Measurements from ENCODE around the gene DCAF5. TPM values are rescaled to one million over a fixed set of nuclear protein-coding genes. Genes with fewer than 3 reads are reported as not detected.

DCAF5 gene
- total RNA-seq, 2 donors from 2014 or later = 43.8 to 49.4 TPM

DNA sequence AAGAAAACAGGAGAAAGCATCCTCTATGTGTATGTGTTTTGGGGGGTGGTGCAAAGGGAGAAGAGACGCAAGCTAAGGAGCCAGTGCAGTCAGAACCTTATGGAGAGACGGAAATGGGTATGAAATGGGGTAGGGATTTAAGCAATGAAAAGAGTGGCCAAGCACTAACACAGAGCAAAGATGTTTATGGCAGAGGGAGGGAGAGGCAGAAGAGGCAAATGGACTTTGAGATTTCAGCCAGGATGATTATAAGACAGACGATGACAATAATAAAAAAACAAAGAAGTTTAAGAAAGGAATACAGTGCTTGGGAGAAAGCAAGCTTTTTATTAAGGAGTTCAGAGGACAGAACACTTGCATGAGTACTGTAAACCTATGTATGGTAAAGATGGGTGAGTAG is 44.6 kb downstream of the DCAF5 start:
- no peak for DNase-seq
- ATAC-seq = no peak
- intact Hi-C loops (cut with DNase I) = loop anchor here in 1 of 2 donors (5.0 kb wide), 1 partner anchor 246 kb away; no protein-coding TSS in a partner anchor

DNA sequence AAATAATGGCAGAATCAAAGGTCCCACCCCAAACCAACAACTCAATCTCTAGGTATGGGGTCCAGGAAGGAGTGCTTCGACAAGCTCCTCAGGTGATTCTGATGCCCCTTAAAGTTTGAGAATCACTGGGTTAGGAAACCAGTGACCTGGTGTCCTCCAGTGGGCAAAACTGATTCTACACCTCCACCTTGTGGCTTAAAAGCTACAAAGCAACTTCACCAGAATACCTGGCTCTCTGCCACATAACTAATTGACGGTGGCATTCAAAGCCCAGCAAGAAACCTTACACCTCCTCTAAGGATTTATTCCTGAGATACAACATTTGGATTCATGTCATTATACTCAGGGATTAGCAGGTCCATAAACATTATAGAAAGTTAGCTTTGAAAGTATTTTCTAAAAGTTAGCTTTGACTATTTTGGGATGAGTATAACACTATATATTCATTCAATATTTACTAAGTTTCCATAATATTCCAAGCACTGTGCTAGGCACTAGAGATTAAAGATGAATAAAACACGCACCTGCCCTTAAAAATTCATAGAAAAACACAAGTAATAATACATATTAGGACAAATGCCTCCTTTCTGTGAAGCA is 45.4 kb downstream of the DCAF5 start:
- DNase-seq (no peak), ATAC-seq (peak; percentile 65 to 67)
- intact Hi-C loops (cut with DNase I) = loop anchor here (2.0 to 5.0 kb wide), 2 partner anchors 243 to 245 kb away; no protein-coding TSS in a partner anchor

DNA sequence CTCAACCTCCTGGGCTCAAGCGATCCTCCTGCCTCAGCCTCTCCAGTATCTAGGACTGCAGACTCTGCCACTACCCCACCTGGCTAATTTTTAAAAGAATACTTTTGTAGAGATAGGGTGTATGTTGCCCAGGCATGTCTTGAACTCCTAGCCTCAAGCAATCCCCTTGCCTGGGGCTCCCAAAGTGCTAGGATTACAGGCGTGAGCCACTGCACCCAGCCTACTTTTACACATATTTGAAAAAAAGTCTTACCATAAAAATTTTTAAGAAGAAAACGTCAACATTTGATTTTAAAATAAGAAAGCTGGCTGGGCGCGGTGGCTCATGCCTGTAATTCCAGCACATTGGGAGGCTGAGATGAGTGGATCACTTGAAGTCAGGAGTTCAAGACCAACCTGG is 46.5 kb downstream of the DCAF5 start:
- DNase-seq (no peak), ATAC-seq (no peak)
- intact Hi-C loops (cut with DNase I) = loop anchor here (2.0 to 5.0 kb wide), 2 partner anchors 242 to 244 kb away; no protein-coding TSS in a partner anchor

DNA sequence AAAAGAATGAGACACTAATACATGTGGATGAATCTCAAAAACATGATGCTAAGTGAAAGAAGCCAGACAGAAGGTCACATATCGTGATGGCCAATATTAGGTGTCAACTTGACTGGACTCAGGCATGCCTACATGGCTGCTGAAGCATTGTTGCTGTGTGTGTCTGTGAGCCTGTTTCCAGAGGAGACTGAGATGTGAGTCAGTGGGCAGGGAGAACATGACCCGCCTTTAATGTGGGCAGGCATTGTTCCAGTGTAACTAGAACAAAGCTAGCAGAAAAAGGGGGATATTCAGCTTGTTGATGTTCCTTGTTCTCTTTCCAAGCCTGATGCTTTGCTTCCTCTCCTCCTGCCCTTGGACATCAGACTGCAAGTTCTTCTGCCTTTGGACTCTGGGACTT is 47.6 kb downstream of the DCAF5 start:
- intact Hi-C loops (cut with DNase I) = loop anchor here in 1 of 2 donors (5.0 kb wide), 1 partner anchor 243 kb away; no protein-coding TSS in a partner anchor
- DNase-seq = no peak
- peak in 1 of 2 donors; percentile 14 for ATAC-seq

DNA sequence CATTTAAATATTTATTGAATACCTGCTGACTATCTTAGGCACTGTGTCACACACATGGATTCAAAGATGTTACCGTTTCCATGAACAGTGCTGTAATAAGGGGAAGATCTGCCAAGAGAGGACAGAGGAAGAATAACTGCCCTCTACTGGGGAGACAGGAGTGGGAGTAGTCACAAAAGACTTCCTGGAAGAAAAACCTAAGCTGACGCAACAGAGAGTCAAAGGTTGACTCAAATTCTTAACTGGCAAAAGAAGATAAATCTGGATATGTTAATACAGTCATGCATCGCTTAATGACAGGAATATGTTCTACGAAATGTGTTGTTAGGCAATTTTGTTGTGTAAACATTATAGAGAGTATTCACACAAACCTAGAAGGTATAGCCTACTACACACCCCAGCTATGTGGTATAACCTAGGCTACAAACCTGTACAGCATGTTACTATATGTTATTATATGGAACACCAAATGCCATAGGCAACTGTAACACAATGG is 51.5 kb downstream of the DCAF5 start:
- DNase-seq (no peak), ATAC-seq (peak; percentile 89 to 92)
- intact Hi-C loops (cut with DNase I) = loop anchor here in 1 of 2 donors (5.0 kb wide), 1 partner anchor 194 kb away; no protein-coding TSS in a partner anchor

DNA sequence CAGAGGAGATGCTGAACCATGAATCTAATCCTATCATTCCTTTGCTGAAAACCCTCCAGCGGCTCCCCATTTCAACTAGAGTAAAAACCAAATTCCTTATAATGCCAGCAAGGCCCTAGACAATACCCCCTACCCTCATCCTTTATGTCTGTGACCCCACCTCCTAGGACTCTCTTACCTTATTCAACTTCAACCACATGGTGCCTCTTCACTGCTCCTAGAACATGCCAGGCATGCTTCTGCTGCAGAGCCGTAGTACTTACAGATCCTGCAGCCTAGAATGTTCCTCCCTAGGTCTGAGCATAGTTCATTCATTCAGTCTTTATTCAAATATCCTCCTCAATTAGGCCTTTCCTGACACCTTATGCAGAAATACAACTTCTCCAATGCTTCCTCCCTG is 54.9 kb downstream of the DCAF5 start:
- DNase-seq (no peak), ATAC-seq (no peak)
- intact Hi-C loops (cut with DNase I) = loop anchor here in 1 of 2 donors (10.0 kb wide), 1 partner anchor 183 kb away; no protein-coding TSS in a partner anchor

DNA sequence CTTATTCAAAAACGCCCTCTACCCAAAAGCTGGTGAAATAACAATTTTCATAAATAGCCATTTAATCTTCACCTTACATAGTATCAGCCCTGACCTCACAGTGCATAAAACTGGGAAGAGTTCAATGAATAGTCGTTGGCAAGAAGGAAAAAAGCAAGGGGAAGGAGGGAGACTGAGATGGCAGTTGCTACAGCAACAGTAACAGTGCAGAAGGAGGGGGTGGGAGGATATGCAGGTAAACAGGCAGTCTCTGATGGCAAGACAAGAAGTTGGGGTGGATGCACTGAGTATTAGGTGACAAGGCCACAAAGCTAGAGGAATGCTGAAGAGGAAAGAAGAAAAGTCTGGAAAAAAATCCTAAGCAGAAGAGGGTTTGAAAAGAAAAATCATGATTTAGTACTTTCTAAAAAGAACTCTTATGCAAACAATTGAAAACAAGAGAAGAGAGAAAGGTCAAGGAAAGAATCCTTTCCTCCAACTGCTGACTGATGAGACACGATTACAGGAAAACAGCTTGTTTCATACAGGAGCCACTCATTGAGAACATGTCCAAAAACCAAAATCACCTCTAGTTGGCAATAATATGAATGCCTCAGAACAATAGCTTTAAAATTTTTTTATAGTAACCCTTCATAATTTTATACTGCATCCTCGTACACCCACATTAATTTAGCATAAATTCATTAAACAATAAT is 56.0 kb downstream of the DCAF5 start:
- DNase-seq = no peak
- intact Hi-C loops (cut with DNase I) = loop anchor here in 1 of 2 donors (10.0 kb wide), 1 partner anchor 182 kb away; no protein-coding TSS in a partner anchor

DNA sequence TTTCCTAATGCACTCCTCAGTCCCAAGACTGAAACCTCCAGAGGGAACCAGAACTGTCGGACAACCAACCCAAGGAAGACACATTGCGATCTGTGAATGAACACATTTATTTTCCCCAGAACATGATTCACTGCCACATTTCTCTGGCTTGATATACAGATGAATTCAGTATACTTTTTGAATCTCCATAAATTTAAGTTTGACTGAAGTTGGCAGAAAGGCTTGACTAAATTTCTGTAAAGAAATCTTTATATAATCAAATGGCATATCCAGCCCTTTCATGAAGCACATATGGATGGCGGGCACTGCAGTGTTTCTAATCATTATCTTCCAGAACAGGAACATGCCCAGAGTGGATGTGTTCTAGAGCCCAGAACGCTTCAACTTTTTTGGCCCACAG is 56.7 kb downstream of the DCAF5 start:
- intact Hi-C loops (cut with DNase I) = loop anchor here in 1 of 2 donors (10.0 kb wide), 1 partner anchor 181 kb away; no protein-coding TSS in a partner anchor
- no peak for ATAC-seq

More for the DNA sequence above, 56.0 kb downstream of the DCAF5 start:
- no peak for ATAC-seq

DNA sequence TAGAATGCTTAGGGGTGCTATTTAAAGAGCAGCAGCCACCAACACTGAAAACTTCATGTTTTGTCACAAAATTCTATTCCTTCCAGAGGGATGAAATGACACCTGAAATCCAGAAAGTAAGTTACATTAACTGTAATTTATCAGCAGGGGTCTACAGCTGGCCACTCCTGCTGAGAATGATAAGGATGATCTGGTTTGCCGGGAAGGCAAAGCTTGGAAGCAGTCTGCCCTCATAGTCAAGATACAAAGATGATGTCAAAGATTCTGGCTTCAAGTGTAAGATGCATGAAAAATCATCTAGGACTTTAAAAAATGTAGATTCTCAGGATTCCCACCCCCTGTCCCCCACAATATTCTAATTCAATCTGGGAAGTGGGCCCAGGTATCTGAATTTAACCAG is 58.4 kb downstream of the DCAF5 start:
- ATAC-seq (peak in 1 of 2 donors; percentile 3), DNase-seq (no peak)
- intact Hi-C loops (cut with DNase I) = loop anchor here (5.0 to 10.0 kb wide), 2 partner anchors 180 to 182 kb away; no protein-coding TSS in a partner anchor

More for the DNA sequence above, 56.7 kb downstream of the DCAF5 start:
- no peak for DNase-seq

DNA sequence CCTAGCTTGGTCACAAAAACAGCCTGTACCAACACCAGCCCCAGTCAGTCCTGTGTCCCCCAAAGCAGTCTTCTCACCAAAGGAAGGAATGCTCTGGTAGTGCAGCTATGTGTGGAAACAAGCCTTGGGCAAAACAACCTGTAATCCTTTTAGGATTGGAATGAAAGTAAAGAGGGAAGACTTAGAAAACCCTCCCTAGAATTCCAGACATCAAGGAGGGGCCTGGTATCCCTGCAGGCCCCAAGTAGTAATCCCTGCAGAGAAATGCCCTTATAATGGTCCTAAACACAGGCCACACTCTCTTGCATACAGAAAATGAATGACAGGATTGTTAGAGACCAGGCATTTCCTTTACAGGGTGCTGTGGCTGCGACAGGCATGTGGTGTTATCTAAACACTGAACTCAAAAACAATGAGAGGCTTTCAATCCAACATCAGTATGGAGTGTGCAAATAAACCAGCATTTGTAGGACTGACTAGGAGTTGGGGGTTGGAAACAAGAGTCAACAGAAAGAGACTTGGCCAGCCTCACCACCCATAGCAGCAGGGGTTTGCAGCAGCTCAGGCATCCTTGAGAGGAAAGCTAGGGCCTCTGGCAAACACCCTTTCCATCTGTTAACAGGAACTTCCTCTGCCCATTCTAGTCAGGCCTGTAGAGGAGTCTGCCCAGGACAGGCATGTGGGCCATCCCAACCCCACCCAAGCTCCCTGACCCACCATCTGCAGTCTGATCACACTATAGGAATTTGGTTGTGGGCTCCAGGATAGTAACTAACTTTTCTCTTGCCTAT is 59.1 kb downstream of the DCAF5 start:
- intact Hi-C loops (cut with DNase I) = loop anchor here (5.0 to 10.0 kb wide), 2 partner anchors 179 to 182 kb away; no protein-coding TSS in a partner anchor

DNA sequence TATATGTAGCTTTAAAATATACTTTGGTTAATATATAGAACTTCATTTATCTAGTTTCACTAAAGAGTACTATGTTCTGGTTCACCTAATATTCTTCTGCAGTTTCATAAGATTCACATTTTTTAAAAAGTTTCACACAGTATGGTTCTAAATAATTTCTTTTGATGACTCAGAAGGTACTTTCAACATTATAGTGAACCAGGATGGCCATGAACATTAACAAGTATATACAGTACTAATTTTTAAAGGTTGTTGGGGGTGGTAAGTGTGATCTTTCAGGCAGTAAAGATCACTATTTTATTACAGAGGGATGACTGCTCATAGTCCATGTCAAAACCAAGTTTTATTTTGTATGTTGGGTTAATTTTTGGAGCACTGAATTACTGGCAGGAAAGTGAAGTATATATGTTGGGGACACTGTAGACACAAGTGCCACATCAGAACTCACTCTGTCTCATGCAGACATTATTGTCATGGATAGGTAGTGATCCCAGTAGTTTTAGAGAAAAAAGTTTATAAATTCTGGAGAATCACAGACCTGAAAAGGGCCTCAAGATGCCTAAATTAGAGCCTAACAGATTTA is 60.0 kb downstream of the DCAF5 start:
- intact Hi-C loops (cut with DNase I) = loop anchor here (5.0 to 10.0 kb wide), 2 partner anchors 178 to 181 kb away; no protein-coding TSS in a partner anchor
- DNase-seq (no peak), ATAC-seq (no peak)

More for the DNA sequence above, 59.1 kb downstream of the DCAF5 start:
- ATAC-seq = peak; percentile 23 to 45
- DNase-seq = no peak

DNA sequence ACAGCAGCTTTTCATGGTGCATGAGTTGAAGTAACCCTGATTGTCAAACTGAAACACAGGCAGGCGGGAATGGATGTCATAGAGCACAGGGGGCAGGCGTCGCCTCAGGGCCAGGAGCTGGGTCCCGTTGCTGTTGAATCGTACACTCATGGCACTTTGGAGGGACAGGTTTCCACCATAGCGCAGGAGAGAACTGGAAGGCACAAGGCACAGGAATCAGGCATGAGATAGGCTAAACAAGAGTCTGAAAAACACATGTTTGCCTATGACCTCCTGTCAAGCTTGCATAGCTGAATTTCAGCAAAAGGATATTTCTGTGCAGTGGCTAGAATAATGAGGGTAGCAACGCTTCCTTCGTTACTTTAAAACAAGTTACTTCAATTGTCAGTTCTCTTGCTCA is 61.2 kb downstream of the DCAF5 start:
- intact Hi-C loops (cut with DNase I) = loop anchor here (5.0 to 10.0 kb wide), 2 partner anchors 177 to 179 kb away; no protein-coding TSS in a partner anchor
- no peak for DNase-seq
- no peak for ATAC-seq

DNA sequence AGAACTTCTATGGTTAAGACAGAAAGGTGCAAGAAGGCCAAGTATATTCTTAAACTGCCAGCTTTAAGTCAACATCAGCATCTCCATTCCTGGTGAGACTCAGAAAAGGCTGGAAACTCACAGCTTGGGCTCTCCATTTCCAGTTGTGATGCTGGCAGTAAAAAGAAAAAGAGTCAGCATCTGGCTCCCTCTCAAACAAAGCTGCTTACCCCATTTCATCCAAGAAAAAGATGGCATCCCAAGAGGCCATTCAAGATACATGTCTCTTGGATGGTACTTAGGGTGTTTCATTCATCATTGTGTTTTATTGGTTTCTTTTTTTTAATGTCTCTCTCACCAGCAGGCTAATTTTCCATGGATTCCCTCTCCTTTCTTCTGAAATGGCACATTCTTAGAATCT is 61.9 kb downstream of the DCAF5 start:
- ATAC-seq (no peak), DNase-seq (no peak)
- intact Hi-C loops (cut with DNase I) = loop anchor here (5.0 to 10.0 kb wide), 2 partner anchors 176 to 179 kb away; no protein-coding TSS in a partner anchor

DNA sequence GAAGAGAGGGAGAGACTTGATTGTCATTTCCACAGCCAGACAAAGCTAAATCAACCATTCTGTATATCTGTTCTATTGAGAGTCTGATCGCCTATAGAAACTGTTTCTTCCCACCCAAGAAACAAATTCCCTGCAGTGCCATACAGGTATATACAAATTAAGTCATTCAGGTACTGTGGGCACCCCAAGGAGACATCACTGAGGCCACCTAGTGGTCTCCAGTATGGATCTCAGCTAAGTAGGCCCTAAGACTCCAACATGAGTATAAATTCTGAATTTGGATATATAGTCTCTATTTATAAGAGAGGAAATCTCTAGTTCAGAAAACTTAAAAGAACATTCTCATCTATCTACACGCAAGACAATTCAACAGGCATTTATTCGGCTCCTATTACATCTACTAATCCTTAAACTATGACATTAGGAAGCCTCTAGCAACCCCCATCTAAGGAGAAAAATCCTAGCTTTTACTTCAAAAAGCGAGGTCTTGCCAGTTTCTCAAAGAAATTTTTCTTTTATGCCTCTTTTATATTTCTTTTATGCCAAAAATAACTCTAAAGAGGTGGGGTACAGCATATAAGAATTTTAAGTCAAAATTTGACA is 62.6 kb downstream of the DCAF5 start:
- intact Hi-C loops (cut with DNase I) = loop anchor here (5.0 to 10.0 kb wide), 2 partner anchors 175 to 178 kb away; no protein-coding TSS in a partner anchor
- DNase-seq = no peak
- peak in 1 of 2 donors; percentile 47 for ATAC-seq

DNA sequence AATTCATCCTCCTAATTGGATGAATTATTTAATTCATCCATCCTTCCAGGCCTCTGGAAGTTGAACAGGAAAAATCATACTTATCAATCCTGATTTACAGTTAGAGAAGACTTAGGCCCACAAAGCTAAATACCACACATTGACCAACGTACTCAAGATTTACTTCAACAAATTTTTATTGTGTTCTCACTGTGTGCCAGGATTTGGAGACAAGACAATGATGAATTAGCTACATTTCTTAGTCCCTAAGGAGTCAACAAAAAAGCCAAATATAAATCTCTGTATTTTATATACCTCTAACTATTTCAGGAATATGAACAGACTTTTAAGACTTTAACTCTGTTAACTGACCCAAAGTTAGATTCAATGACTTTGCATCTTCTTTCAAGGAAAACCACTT is 63.9 kb downstream of the DCAF5 start:
- ATAC-seq = no peak
- DNase-seq = no peak
- intact Hi-C loops (cut with DNase I) = no loop called here

DNA sequence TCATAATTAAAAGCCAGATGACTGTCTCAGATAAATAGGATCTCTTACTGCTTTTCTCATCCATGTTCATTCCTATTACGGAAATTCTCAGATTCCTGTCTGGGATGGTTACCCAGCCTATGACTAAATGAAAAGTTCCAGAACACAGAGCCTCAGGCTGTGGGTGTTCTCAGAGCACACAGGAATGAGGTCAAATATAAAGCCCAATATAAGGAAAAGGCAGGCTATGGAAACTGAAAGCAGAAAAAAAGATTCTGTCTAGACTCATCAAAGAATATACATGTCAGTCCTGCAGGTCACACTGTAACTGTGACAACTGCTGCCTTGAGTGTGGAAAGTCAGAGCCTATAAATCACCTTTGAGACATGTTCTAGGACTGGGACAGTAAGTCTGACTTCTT is 64.3 kb downstream of the DCAF5 start:
- DNase-seq = no peak
- intact Hi-C loops (cut with DNase I) = no loop called here
- peak in 1 of 2 donors; percentile 9 for ATAC-seq

DNA sequence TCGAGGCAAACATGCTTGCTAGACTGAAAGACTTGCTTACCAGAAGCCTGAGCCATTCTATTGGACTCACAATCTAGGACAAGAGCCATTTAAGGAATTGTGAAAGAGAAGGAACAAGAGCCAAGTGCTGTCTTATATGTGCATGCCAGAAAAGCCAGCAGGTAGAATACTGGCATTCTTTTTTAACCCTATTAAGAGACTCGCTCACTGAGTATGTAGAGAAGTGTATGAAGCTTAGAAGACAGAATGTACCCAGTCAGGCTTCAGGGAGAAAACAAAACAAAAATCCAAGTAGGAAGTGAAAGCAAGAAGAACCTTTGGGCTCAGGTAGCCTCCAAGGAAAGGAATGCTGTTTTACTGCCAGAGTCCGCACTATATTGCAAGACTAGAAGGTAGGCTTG is 65.9 kb downstream of the DCAF5 start:
- DNase-seq (no peak), ATAC-seq (peak; percentile 56 to 74)
- intact Hi-C loops (cut with DNase I) = no loop called here

DNA sequence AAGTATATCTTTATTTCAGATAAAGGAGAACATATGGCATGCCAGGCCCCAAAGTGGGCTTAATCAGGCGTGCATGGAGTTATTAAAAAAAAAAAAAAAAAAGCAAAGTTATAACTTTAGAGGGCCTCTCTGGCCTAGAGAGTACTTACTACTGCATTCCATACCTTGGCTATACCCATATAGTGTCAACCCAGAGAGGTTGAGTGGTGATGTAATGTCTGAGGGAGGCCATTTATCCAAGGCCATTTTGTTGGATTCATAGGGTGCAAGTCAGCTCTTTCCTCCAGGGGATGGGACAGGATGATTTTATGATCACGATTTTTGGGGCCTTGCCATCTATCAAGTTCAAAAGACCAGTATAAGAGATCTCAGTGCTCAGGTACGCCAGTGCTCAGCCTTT is 66.4 kb downstream of the DCAF5 start:
- peak in 1 of 2 donors; percentile 14 for ATAC-seq
- no peak for DNase-seq
- intact Hi-C loops (cut with DNase I) = no loop called here
